ENCODE results near the gene SLC9A7. TPM values are rescaled to one million over a fixed set of nuclear protein-coding genes. Genes with fewer than 3 reads are reported as not detected.

SLC9A7 gene
- total RNA-seq, 4 donors from 2014 or later, result 5.5 to 11.1 (median 7.3) TPM

- Histone ChIP-seq H3K27ac (no peak overlapping the region), H3K27me3 (no peaks in the 10 kb centered on the region), H3K4me1 (peaks cover 0 to 27% (median 0%) of the 10 kb centered on the region in 4 donors), H3K9me3 (no peaks in the 10 kb centered on the region), H3K4me3 (no peak overlapping the region), H3K36me3 (no peaks in the 10 kb centered on the region)
- TF ChIP-seq POLR2A (IDR thresholded peaks at IDR 0.05), result no peak
- no peak for TF ChIP-seq CTCF (IDR thresholded peaks at IDR 0.05)
- no peak for TF ChIP-seq EP300 (IDR thresholded peaks at IDR 0.05)
- WGBS, 2 donors, result 97 to 100% methylated on average over 1 of the region's 1 CpG
- DNase-seq (ENCODE audit: low spot score in 2 of 2), result no peak
Measured at GRCh38 chrX:46579250-46579649, 179.7 kb downstream of the SLC9A7 start.

- no peak for TF ChIP-seq EP300 (IDR thresholded peaks at IDR 0.05)
- no peak for TF ChIP-seq POLR2A (IDR thresholded peaks at IDR 0.05)
- no peak for TF ChIP-seq CTCF (IDR thresholded peaks at IDR 0.05)
- peak overlapping the region in 1 of 4 donors; percentile 72 for H3K4me3 ChIP-seq
- 71 to 85% methylated on average over 6 to 7 of the region's 7 CpGs for WGBS, 2 donors
Measured at GRCh38 chrX:46577221-46578005, 181.5 kb downstream of the SLC9A7 start.

GRCh38 chrX:46576458-46576857 lies 182.5 kb downstream of the SLC9A7 start:
- no peak for TF ChIP-seq EP300 (IDR thresholded peaks at IDR 0.05)
- TF ChIP-seq POLR2A (IDR thresholded peaks at IDR 0.05), result no peak
- TF ChIP-seq CTCF (IDR thresholded peaks at IDR 0.05), result no peak
- 28 to 44% methylated on average over 3 of the region's 3 CpGs for WGBS, 2 donors
- Histone ChIP-seq H3K27me3 (no peaks in the 10 kb centered on the region), H3K9me3 (no peaks in the 10 kb centered on the region), H3K4me3 (peak overlapping the region in 1 of 4 donors; percentile 72), H3K4me1 (peaks cover 0 to 17% (median 0%) of the 10 kb centered on the region in 4 donors), H3K36me3 (no peaks in the 10 kb centered on the region), H3K27ac (peak overlapping the region in 1 of 4 donors; percentile 80)
- peak in 1 of 2 donors; percentile 7 for DNase-seq (ENCODE audit: low spot score in 2 of 2)

More at GRCh38 chrX:46577221-46578005, 181.5 kb downstream of the SLC9A7 start:
- no peaks in the 10 kb centered on the region for H3K9me3 ChIP-seq
- H3K27me3 ChIP-seq, result no peaks in the 10 kb centered on the region
- H3K27ac ChIP-seq, result no peak overlapping the region
- peaks cover 0 to 19% (median 0%) of the 10 kb centered on the region in 4 donors for H3K4me1 ChIP-seq
- no peaks in the 10 kb centered on the region for H3K36me3 ChIP-seq
- no peak for DNase-seq (ENCODE audit: low spot score in 2 of 2)

GRCh38 chrX:46575991-46576392 lies 182.9 kb downstream of the SLC9A7 start:
- WGBS, 2 donors, result 10 to 28% methylated on average over 6 of the region's 6 CpGs
- H3K4me3 ChIP-seq, result peak overlapping the region in 3 of 4 donors; percentile 39 to 72 (median 62)
- TF ChIP-seq EP300 (IDR thresholded peaks at IDR 0.05), result peak in 1 of 2 donors; percentile 24
- no peak for TF ChIP-seq POLR2A (IDR thresholded peaks at IDR 0.05)
- no peak for TF ChIP-seq CTCF (IDR thresholded peaks at IDR 0.05)
- H3K36me3 ChIP-seq, result no peaks in the 10 kb centered on the region
- peak overlapping the region in 1 of 4 donors; percentile 80 for H3K27ac ChIP-seq
- H3K4me1 ChIP-seq, result peaks cover 0 to 17% (median 0%) of the 10 kb centered on the region in 4 donors
- no peaks in the 10 kb centered on the region for H3K27me3 ChIP-seq
- no peaks in the 10 kb centered on the region for H3K9me3 ChIP-seq
- peak in 1 of 2 donors; percentile 49 for DNase-seq (ENCODE audit: low spot score in 2 of 2)

- peak overlapping the region in 1 of 4 donors; percentile 80 for H3K27ac ChIP-seq
- TF ChIP-seq POLR2A (IDR thresholded peaks at IDR 0.05) (no peak), EP300 (IDR thresholded peaks at IDR 0.05) (no peak), CTCF (IDR thresholded peaks at IDR 0.05) (no peak)
- no peaks in the 10 kb centered on the region for H3K27me3 ChIP-seq
- peak overlapping the region; percentile 23 to 72 (median 50) for H3K4me3 ChIP-seq
- H3K4me1 ChIP-seq, result peaks cover 0 to 17% (median 0%) of the 10 kb centered on the region in 4 donors
- no peak for DNase-seq (ENCODE audit: low spot score in 2 of 2)
- no peaks in the 10 kb centered on the region for H3K36me3 ChIP-seq
- 41 to 64% methylated on average over 6 of the region's 6 CpGs for WGBS, 2 donors
- H3K9me3 ChIP-seq, result no peaks in the 10 kb centered on the region
Measured at GRCh38 chrX:46575586-46575985, 183.3 kb downstream of the SLC9A7 start.

All from tibial nerve (tissue), 4 donors.